Measurements from ENCODE around the gene CACNA1A.

DNA sequence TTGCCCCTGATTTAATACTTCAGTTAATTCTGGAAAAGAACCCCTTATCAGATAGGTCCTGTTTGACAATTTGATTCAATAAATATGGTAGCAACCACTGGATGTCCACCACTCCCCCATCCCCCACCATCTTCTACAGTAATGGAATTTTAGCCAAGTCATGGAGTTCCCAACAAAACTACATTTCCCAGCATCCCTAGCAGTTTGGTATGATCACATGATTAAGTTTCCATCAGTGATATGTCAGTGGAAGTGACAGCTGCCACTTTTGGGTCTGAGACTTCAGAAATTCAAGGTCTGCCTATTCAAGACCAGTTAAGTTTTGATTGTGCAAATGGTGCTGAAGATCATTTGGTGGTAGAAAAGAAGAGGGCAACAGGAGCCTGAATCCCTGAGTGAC, 85.5 kb downstream of the CACNA1A start:
- TF ChIP-seq, protein P1, sequence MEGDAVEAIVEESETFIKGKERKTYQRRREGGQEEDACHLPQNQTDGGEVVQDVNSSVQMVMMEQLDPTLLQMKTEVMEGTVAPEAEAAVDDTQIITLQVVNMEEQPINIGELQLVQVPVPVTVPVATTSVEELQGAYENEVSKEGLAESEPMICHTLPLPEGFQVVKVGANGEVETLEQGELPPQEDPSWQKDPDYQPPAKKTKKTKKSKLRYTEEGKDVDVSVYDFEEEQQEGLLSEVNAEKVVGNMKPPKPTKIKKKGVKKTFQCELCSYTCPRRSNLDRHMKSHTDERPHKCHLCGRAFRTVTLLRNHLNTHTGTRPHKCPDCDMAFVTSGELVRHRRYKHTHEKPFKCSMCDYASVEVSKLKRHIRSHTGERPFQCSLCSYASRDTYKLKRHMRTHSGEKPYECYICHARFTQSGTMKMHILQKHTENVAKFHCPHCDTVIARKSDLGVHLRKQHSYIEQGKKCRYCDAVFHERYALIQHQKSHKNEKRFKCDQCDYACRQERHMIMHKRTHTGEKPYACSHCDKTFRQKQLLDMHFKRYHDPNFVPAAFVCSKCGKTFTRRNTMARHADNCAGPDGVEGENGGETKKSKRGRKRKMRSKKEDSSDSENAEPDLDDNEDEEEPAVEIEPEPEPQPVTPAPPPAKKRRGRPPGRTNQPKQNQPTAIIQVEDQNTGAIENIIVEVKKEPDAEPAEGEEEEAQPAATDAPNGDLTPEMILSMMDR (IDR thresholded peaks at IDR 0.05): no peak
- TF ChIP-seq POLR2A (IDR thresholded peaks at IDR 0.05): no peak

Measured in body of pancreas (tissue), 4 donors.